ENCODE results near the gene SNRPD2. TPM values are rescaled to one million over a fixed set of nuclear protein-coding genes. Genes with fewer than 3 reads are reported as not detected.
"Not testable (repeated sequence)": the region's sequence is repeated elsewhere in the genome, so short reads cannot be mapped to it uniquely, and the experiment has no call there.

SNRPD2 gene
- total RNA-seq, 1 donor from 2014 or later, result 219 TPM

DNA sequence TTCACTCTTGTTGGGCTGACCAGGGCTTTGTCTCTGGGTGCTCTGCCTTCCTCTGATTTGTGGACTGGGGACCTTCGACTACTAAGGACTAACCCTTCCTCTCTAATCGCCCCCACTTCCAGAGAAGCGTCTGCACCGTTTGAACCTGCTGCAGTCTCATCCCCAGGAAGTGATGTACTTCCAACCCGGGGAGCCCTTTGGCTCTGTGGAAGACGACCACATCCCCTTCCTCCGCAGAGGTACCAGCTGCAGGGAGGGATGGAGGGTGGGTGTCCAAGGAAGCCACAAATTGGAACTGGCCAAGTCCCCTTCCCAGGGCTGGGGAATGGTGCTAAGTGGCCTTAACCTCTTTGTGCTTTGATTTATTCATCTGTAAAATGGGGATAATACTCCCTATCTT, 9.9 kb upstream of the SNRPD2 start:
- H3K4me3 ChIP-seq (ENCODE audit: low read depth, low read length), result no peak overlapping the region
- no peaks in the 10 kb centered on the region for H3K27me3 ChIP-seq (ENCODE audit: control insufficient read depth, insufficient read depth, low read length)
- H3K36me3 ChIP-seq (ENCODE audit: control insufficient read depth, insufficient read depth, low read length), result peaks cover 2% of the 10 kb centered on the region
- TF ChIP-seq, protein P1, sequence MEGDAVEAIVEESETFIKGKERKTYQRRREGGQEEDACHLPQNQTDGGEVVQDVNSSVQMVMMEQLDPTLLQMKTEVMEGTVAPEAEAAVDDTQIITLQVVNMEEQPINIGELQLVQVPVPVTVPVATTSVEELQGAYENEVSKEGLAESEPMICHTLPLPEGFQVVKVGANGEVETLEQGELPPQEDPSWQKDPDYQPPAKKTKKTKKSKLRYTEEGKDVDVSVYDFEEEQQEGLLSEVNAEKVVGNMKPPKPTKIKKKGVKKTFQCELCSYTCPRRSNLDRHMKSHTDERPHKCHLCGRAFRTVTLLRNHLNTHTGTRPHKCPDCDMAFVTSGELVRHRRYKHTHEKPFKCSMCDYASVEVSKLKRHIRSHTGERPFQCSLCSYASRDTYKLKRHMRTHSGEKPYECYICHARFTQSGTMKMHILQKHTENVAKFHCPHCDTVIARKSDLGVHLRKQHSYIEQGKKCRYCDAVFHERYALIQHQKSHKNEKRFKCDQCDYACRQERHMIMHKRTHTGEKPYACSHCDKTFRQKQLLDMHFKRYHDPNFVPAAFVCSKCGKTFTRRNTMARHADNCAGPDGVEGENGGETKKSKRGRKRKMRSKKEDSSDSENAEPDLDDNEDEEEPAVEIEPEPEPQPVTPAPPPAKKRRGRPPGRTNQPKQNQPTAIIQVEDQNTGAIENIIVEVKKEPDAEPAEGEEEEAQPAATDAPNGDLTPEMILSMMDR (IDR thresholded peaks at IDR 0.05; ENCODE audit: insufficient read depth, low read length, poor library complexity, severe bottlenecking), result no peak
- no peak for DNase-seq (ENCODE audit: low read depth)

GRCh38 chr19:45693106-45693788, 1.5 kb upstream of the SNRPD2 start:
- TF ChIP-seq, protein P1 (IDR thresholded peaks at IDR 0.05; ENCODE audit: insufficient read depth, low read length, poor library complexity, severe bottlenecking), result peak; percentile 94
- H3K36me3 ChIP-seq (ENCODE audit: control insufficient read depth, insufficient read depth, low read length), result no peaks in the 10 kb centered on the region
- peak overlapping the region; percentile 82 for H3K4me3 ChIP-seq (ENCODE audit: low read depth, low read length)
- no peak for DNase-seq (ENCODE audit: low read depth)
- H3K27me3 ChIP-seq (ENCODE audit: control insufficient read depth, insufficient read depth, low read length), result no peaks in the 10 kb centered on the region

DNA sequence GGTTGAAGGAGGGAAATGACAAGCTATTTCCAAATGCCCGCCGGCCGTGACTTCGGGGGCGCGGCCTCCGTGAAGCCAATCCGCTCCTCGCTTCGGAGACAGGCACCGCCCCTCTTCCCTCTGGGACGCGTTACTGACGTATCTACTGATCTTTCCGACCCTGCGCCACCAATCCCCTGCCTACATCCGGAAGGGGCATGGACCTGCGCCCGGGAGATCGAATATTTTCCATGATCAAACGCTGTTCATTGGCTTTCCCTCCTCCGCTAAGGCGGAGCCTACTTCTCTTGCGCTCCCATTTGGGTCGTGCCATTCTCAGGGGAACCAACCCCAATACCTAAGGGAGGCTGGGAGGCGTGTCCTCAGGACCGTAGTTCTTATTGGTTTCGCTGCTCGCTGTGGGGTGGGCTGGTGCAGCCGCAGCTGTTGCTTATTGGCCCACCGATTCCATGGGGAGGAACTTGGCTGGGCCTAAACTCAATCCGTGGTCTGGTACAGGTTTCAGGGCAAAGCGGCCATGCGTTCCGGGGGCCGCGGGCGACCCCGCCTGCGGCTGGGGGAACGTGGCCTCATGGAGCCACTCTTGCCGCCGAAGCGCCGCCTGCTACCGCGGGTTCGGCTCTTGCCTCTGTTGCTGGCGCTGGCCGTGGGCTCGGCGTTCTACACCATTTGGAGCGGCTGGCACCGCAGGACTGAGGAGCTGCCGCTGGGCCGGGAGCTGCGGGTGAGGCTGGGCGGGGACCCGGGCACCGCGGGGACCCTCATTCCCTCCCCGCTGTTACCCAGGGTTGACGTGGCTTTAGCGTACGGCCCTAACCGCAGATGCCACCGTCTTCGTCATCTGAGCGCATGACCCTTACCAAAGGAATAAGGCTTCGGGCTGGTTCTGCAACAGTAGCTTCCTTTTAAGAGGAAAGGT, 693 bp upstream of the SNRPD2 start, which contains the start of gene QPCTL:
Gene QPCTL, plus strand, starts transcription at position 480 of the 919 bp plus-strand sequence. Its CDS starts 38 bp downstream, at position 518.
- TF ChIP-seq, protein P1 (IDR thresholded peaks at IDR 0.05; ENCODE audit: insufficient read depth, low read length, poor library complexity, severe bottlenecking), result no peak
- H3K36me3 ChIP-seq (ENCODE audit: control insufficient read depth, insufficient read depth, low read length), result peaks cover 2% of the 10 kb centered on the region
- H3K27me3 ChIP-seq (ENCODE audit: control insufficient read depth, insufficient read depth, low read length), result no peaks in the 10 kb centered on the region
- H3K4me3 ChIP-seq (ENCODE audit: low read depth, low read length), result peak within 1 kb of the TSS; percentile 82
- peak; percentile 99 for DNase-seq (ENCODE audit: low read depth)

GRCh38 chr19:45687599-45687998, 4.2 kb downstream of the SNRPD2 start:
- TF ChIP-seq, protein P1 (IDR thresholded peaks at IDR 0.05; ENCODE audit: insufficient read depth, low read length, poor library complexity, severe bottlenecking), result no peak
- Histone ChIP-seq H3K27me3 (ENCODE audit: control insufficient read depth, insufficient read depth, low read length) (no peaks in the 10 kb centered on the region), H3K36me3 (ENCODE audit: control insufficient read depth, insufficient read depth, low read length) (peaks cover 4% of the 10 kb centered on the region), H3K4me3 (ENCODE audit: low read depth, low read length) (no peak overlapping the region)
- DNase-seq (ENCODE audit: low read depth), result no peak

- DNase-seq (ENCODE audit: low read depth); H3K27me3 ChIP-seq (ENCODE audit: control insufficient read depth, insufficient read depth, low read length); H3K4me3 ChIP-seq (ENCODE audit: low read depth, low read length); H3K36me3 ChIP-seq (ENCODE audit: control insufficient read depth, insufficient read depth, low read length): not testable (repeated sequence)
These were observed 6.7 kb downstream of the SNRPD2 start for GRCh38 chr19:45685045-45685444.

DNA sequence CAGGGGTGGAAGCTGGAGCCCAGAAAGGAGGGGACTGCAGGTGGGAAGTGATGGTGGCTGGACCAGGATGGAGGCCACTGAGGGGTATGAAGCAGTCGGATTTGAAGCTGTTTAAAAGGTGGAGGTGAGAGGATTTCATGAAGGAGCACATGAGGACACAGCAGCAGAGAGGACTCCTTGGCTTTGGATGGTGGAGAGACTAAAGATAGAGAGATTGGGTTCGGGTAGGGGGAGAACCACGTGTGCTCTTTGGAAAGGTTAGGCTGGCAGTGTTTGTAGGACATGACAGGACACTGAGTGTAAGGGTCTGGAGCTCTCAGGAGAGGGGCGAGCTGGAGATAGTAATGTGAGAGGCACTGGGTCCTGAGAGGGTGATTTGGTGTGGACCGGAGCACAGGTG, 8.8 kb downstream of the SNRPD2 start:
- DNase-seq (ENCODE audit: low read depth), result no peak
- H3K36me3 ChIP-seq (ENCODE audit: control insufficient read depth, insufficient read depth, low read length), result peaks cover 4% of the 10 kb centered on the region
- TF ChIP-seq, protein P1 (IDR thresholded peaks at IDR 0.05; ENCODE audit: insufficient read depth, low read length, poor library complexity, severe bottlenecking), result no peak
- no peaks in the 10 kb centered on the region for H3K27me3 ChIP-seq (ENCODE audit: control insufficient read depth, insufficient read depth, low read length)
- H3K4me3 ChIP-seq (ENCODE audit: low read depth, low read length), result no peak overlapping the region
